ENCODE measurements around the gene GRK2. TPM values are rescaled to one million over a fixed set of nuclear protein-coding genes. Genes with fewer than 3 reads are reported as not detected.
A peak's percentile ranks its signal among the peaks of the same experiment; 100 is the strongest.

GRK2 gene
- total and polyA plus RNA-seq, 12 donors: 26.4 to 159 (median 59.6) TPM

DNA sequence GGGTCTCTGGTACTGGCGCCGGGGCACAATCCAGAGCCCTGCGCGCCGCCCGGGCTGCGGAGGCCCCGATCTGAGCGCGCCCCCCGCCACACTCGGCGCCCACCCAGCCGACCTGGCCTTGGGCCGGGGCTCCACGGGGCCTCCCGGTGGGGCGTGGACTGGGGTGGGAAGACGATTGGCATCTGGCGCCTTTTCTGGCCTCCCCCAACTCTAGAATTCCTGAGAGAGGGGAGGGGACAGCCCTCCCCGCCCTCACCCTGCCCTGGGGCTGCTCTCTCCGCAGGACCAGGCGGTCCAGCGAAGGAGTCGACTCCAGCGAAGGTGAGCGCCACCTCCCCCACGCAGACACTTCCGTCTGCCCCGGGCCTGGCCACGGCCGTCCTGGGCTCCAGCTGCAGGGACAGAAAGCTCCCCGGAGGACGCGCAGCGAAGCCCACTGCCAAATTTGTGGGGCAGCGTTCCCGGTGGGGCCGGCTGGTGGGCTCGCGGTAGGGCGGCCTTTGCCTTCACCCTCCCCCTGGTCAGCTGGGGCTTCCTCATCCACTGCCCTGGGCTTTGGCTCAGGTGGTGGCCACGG, 37.6 kb downstream of the GRK2 start:
- no peak for TF ChIP-seq CTCF (IDR thresholded peaks at IDR 0.05)
- no peak for TF ChIP-seq POLR2A (IDR thresholded peaks at IDR 0.05)
- Histone ChIP-seq H3K9me3 (replicated peaks in 1 of 3) (no peaks in the 10 kb centered on the region), H3K4me3 (peak overlapping the region; percentile 26 to 93 (median 72)), H3K27me3 (no peaks in the 10 kb centered on the region), H3K36me3 (replicated peaks in 1 of 2) (peaks cover 0 to 31% of the 10 kb centered on the region in 2 donors), H3K4me1 (replicated peaks in 1 of 2) (peaks cover 15 to 21% of the 10 kb centered on the region in 2 donors), H3K27ac (peak overlapping the region in 3 of 5 donors; percentile 0 to 68 (median 8))
- WGBS, 4 donors: 0 to 5% (median 3%) methylated on average over 1 to 43 of the region's 43 CpGs; no CpG with 5 or more reads in 1 of the 4 donors
- DNase-seq: peak in 6 of 7 donors; percentile 24 to 54 (median 28)
- intact Hi-C loops (cut with DNase I): loop anchor here in 1 of 2 donors (5.0 kb wide), 1 partner anchor 37 kb away; the partner anchor contains the start of gene GRK2

DNA sequence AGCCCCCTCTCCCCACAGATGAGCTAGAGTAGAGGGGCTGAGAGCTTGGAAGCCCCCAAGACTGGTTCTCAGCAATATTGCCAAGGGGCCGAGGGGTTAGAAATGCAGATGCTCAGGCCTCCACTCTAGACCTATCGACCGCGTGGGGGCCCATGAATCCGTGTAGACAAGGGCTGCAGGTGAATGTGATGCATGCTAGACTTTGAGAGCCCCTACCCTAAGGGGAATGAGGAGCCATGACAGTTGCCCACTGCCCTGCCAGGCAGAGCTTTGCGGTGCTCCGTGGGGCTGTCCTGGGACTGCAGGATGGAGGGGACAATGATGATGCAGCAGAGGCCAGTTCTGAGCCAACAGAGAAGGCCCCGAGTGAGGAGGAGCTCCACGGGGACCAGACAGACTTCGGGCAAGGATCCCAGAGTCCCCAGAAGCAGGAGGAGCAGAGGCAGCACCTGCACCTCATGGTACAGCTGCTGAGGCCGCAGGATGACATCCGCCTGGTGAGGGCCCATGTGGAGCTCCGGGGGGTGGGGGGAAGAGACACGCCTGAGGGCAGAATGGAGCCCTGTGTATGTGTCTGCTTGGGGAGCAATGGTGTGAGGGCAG, 38.3 kb downstream of the GRK2 start:
- Histone ChIP-seq H3K9me3 (replicated peaks in 1 of 3) (no peaks in the 10 kb centered on the region), H3K36me3 (replicated peaks in 1 of 2) (peaks cover 0 to 31% of the 10 kb centered on the region in 2 donors), H3K27me3 (no peaks in the 10 kb centered on the region), H3K27ac (peak overlapping the region in 1 of 5 donors; percentile 68), H3K4me3 (peak overlapping the region in 1 of 4 donors; percentile 85), H3K4me1 (replicated peaks in 1 of 2) (peaks cover 15 to 21% of the 10 kb centered on the region in 2 donors)
- DNase-seq: peak in 5 of 7 donors; percentile 7 to 50 (median 15)
- TF ChIP-seq POLR2A (IDR thresholded peaks at IDR 0.05) (no peak), CTCF (IDR thresholded peaks at IDR 0.05) (no peak)
- intact Hi-C loops (cut with DNase I): loop anchor here in 1 of 2 donors (5.0 kb wide), 1 partner anchor 37 kb away; the partner anchor contains the start of gene GRK2
- WGBS, 4 donors: 89 to 90% (median 90%) methylated on average over 9 to 14 of the region's 14 CpGs

GRCh38 chr11:67306769-67307544, 40.7 kb downstream of the GRK2 start:
- Histone ChIP-seq H3K27ac (no peak overlapping the region), H3K4me1 (replicated peaks in 1 of 2) (peaks cover 15 to 21% of the 10 kb centered on the region in 2 donors), H3K36me3 (replicated peaks in 1 of 2) (peaks cover 0 to 20% of the 10 kb centered on the region in 2 donors), H3K4me3 (no peak overlapping the region), H3K27me3 (no peaks in the 10 kb centered on the region), H3K9me3 (replicated peaks in 1 of 3) (no peaks in the 10 kb centered on the region)
- WGBS, 4 donors: 87 to 94% (median 92%) methylated on average over 14 to 19 of the region's 19 CpGs
- DNase-seq: peak in 2 of 7 donors; percentile 12 to 47
- TF ChIP-seq CTCF (IDR thresholded peaks at IDR 0.05) (no peak), POLR2A (IDR thresholded peaks at IDR 0.05) (no peak)
- intact Hi-C loops (cut with DNase I): no loop called here

- no peaks in the 10 kb centered on the region for H3K27me3 ChIP-seq
- H3K36me3 ChIP-seq (replicated peaks in 1 of 2): peaks cover 0 to 20% of the 10 kb centered on the region in 2 donors
- no peak for TF ChIP-seq CTCF (IDR thresholded peaks at IDR 0.05)
- TF ChIP-seq POLR2A (IDR thresholded peaks at IDR 0.05): no peak
- WGBS, 4 donors: 84 to 92% (median 88%) methylated on average over 9 to 12 of the region's 12 CpGs
- peak in 1 of 7 donors; percentile 45 for DNase-seq
- H3K27ac ChIP-seq: no peak overlapping the region
- H3K4me1 ChIP-seq (replicated peaks in 1 of 2): peaks cover 13 to 16% of the 10 kb centered on the region in 2 donors
- intact Hi-C loops (cut with DNase I): no loop called here
- H3K4me3 ChIP-seq: no peak overlapping the region
- no peaks in the 10 kb centered on the region for H3K9me3 ChIP-seq (replicated peaks in 1 of 3)
Observed at GRCh38 chr11:67307545-67308001, 41.3 kb downstream of the GRK2 start.

Measured in adrenal gland (tissue), 12 donors.